ENCODE data around the gene IL10. TPM values are rescaled to one million over a fixed set of nuclear protein-coding genes. Genes with fewer than 3 reads are reported as not detected.
A peak's percentile ranks its signal among the peaks of the same experiment; 100 is the strongest.

Gene IL10
- polyA plus RNA-seq, 1 donor, result 0.91 TPM

GRCh38 chr1:206803221-206803730 lies 31.0 kb upstream of the IL10 start:
- Histone ChIP-seq H3K4me3 (ENCODE audit: low read length) (no peak overlapping the region), H3K27ac (ENCODE audit: low read length) (no peak overlapping the region), H3K4me1 (ENCODE audit: control insufficient read depth, insufficient read depth, low read length) (no peaks in the 10 kb centered on the region), H3K9me3 (ENCODE audit: control insufficient read depth, low read depth, low read length) (no peaks in the 10 kb centered on the region), H3K27me3 (ENCODE audit: control insufficient read depth, insufficient read depth, low read length) (no peaks in the 10 kb centered on the region), H3K36me3 (ENCODE audit: control insufficient read depth, insufficient read depth, low read length) (no peaks in the 10 kb centered on the region)
- DNase-seq, result peak in 1 of 2 donors; percentile 24
- WGBS (ENCODE audit: insufficient coverage, low lambda C conversion rate), result 100% methylated on average over 2 of the region's 8 CpGs

DNA sequence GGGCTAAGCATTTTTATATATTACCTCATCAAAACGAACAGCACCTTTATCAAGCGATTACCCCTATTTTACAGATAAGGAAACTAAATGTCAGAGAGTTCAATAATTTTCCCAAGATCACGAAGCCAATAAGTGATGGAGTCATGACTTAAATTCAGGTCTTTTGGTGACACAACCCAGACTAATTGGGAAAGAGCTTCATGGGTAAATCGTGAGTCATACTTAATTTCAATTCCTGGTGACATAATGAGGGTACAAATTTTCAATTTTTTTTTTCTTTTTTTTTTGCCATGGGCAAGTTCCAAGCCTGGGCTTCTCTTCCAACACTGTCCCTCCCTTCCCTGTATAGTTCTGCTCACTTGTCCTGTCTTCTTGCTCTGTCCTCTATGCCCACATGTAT lies 30.1 kb upstream of the IL10 start:
- Histone ChIP-seq H3K4me1 (ENCODE audit: control insufficient read depth, insufficient read depth, low read length) (no peaks in the 10 kb centered on the region), H3K27ac (ENCODE audit: low read length) (no peak overlapping the region), H3K27me3 (ENCODE audit: control insufficient read depth, insufficient read depth, low read length) (no peaks in the 10 kb centered on the region), H3K4me3 (ENCODE audit: low read length) (no peak overlapping the region), H3K9me3 (ENCODE audit: control insufficient read depth, low read depth, low read length) (no peaks in the 10 kb centered on the region), H3K36me3 (ENCODE audit: control insufficient read depth, insufficient read depth, low read length) (no peaks in the 10 kb centered on the region)
- 92% methylated on average over 3 of the region's 4 CpGs for WGBS (ENCODE audit: insufficient coverage, low lambda C conversion rate)
- no peak for DNase-seq

- Histone ChIP-seq H3K36me3 (ENCODE audit: control insufficient read depth, insufficient read depth, low read length) (no peaks in the 10 kb centered on the region), H3K4me1 (ENCODE audit: control insufficient read depth, insufficient read depth, low read length) (no peaks in the 10 kb centered on the region), H3K27ac (ENCODE audit: low read length) (no peak overlapping the region), H3K4me3 (ENCODE audit: low read length) (no peak overlapping the region), H3K9me3 (ENCODE audit: control insufficient read depth, low read depth, low read length) (no peaks in the 10 kb centered on the region), H3K27me3 (ENCODE audit: control insufficient read depth, insufficient read depth, low read length) (no peaks in the 10 kb centered on the region)
- no peak for DNase-seq
- WGBS (ENCODE audit: insufficient coverage, low lambda C conversion rate), result 80% methylated on average over 1 of the region's 1 CpG
Observed at GRCh38 chr1:206801467-206801866, 29.2 kb upstream of the IL10 start.

GRCh38 chr1:206800891-206801290 lies 28.6 kb upstream of the IL10 start:
- DNase-seq, result no peak
- WGBS (ENCODE audit: insufficient coverage, low lambda C conversion rate), result no CpG with 5 or more reads among the region's 3 CpGs
- no peaks in the 10 kb centered on the region for H3K4me1 ChIP-seq (ENCODE audit: control insufficient read depth, insufficient read depth, low read length)
- no peaks in the 10 kb centered on the region for H3K36me3 ChIP-seq (ENCODE audit: control insufficient read depth, insufficient read depth, low read length)
- no peaks in the 10 kb centered on the region for H3K9me3 ChIP-seq (ENCODE audit: control insufficient read depth, low read depth, low read length)
- H3K27ac ChIP-seq (ENCODE audit: low read length), result no peak overlapping the region
- no peak overlapping the region for H3K4me3 ChIP-seq (ENCODE audit: low read length)
- H3K27me3 ChIP-seq (ENCODE audit: control insufficient read depth, insufficient read depth, low read length), result no peaks in the 10 kb centered on the region

DNA sequence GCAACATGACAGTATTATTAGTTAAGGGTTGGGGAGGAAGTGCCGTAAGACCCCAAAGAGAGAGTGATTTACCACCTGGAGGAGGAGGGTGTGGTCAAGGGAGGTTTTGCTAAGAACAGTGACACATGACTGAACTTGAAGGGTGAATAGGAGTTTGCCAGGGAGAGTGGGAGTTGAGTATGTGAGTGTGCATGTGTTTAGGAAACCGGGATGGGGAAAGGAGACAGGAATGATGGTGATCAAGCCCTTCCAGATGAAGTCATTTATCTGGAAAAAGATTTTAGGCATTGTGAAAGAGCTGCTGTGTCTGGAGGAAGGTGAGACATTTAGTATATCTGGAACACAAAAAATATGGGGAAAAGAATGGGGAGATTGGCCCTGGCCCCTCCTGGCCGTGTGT lies 28.1 kb upstream of the IL10 start:
- WGBS (ENCODE audit: insufficient coverage, low lambda C conversion rate), result no CpG with 5 or more reads among the region's 3 CpGs
- no peaks in the 10 kb centered on the region for H3K9me3 ChIP-seq (ENCODE audit: control insufficient read depth, low read depth, low read length)
- no peaks in the 10 kb centered on the region for H3K4me1 ChIP-seq (ENCODE audit: control insufficient read depth, insufficient read depth, low read length)
- no peak overlapping the region for H3K27ac ChIP-seq (ENCODE audit: low read length)
- DNase-seq, result no peak
- no peak overlapping the region for H3K4me3 ChIP-seq (ENCODE audit: low read length)
- H3K36me3 ChIP-seq (ENCODE audit: control insufficient read depth, insufficient read depth, low read length), result no peaks in the 10 kb centered on the region
- no peaks in the 10 kb centered on the region for H3K27me3 ChIP-seq (ENCODE audit: control insufficient read depth, insufficient read depth, low read length)

DNA sequence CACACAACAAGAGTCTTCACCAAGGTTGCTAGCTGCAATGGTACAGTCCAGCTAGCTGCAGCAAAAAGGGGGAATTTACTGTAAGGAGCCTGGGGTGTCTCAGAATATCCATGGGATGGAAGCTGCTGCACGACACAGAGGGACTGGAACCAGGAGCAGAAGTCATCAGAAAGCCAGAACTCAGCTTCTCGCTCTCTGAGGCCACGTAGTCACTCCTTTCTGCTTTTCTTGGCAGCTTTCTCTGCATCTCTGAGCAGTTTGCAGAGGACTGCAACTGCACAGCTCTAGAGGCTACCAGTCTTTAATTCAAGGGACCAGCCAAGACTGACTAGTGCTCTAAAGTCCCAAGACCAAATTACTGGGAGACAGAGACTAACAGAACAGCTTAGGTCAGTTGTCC lies 27.0 kb upstream of the IL10 start:
- Histone ChIP-seq H3K4me3 (ENCODE audit: low read length) (no peak overlapping the region), H3K9me3 (ENCODE audit: control insufficient read depth, low read depth, low read length) (no peaks in the 10 kb centered on the region), H3K36me3 (ENCODE audit: control insufficient read depth, insufficient read depth, low read length) (no peaks in the 10 kb centered on the region), H3K4me1 (ENCODE audit: control insufficient read depth, insufficient read depth, low read length) (no peaks in the 10 kb centered on the region), H3K27me3 (ENCODE audit: control insufficient read depth, insufficient read depth, low read length) (no peaks in the 10 kb centered on the region), H3K27ac (ENCODE audit: low read length) (no peak overlapping the region)
- no peak for DNase-seq
- WGBS (ENCODE audit: insufficient coverage, low lambda C conversion rate), result no CpG with 5 or more reads among the region's 3 CpGs

DNA sequence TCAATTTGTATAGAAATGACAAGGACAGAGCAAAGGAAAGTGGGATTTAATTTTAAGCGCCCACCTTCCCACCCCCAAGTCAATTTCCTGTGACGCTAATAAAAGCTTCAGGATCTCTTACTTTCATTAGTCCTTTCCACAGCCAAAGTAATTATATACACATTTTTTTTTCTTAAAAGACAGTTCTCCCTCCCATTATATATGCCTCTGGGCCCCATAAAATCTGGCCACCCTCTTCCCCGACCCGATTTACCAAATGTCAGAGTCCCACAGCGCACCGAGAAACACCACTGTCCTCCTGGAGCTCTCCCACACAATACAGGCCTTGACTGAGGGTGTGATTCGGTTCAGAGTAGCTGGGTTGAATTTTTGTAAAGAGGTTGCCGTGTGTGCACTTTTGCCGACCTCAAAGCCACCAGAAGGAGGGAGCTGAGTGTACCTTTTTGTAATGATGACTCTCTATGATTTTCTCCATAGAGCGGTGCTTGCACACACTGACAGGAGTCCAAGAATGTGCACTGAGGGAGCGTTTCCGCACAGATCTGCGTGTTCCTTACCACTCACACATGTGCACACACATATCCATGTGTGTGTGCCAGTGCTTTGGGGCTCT lies 26.2 kb upstream of the IL10 start:
- no peak overlapping the region for H3K4me3 ChIP-seq (ENCODE audit: low read length)
- no peaks in the 10 kb centered on the region for H3K9me3 ChIP-seq (ENCODE audit: control insufficient read depth, low read depth, low read length)
- H3K36me3 ChIP-seq (ENCODE audit: control insufficient read depth, insufficient read depth, low read length), result no peaks in the 10 kb centered on the region
- H3K27me3 ChIP-seq (ENCODE audit: control insufficient read depth, insufficient read depth, low read length), result no peaks in the 10 kb centered on the region
- no peaks in the 10 kb centered on the region for H3K4me1 ChIP-seq (ENCODE audit: control insufficient read depth, insufficient read depth, low read length)
- 69% methylated on average over 2 of the region's 13 CpGs for WGBS (ENCODE audit: insufficient coverage, low lambda C conversion rate)
- no peak for DNase-seq
- H3K27ac ChIP-seq (ENCODE audit: low read length), result no peak overlapping the region

GRCh38 chr1:206797534-206798383 lies 25.5 kb upstream of the IL10 start:
- WGBS (ENCODE audit: insufficient coverage, low lambda C conversion rate), result no CpG with 5 or more reads among the region's 8 CpGs
- H3K27me3 ChIP-seq (ENCODE audit: control insufficient read depth, insufficient read depth, low read length), result no peaks in the 10 kb centered on the region
- H3K36me3 ChIP-seq (ENCODE audit: control insufficient read depth, insufficient read depth, low read length), result no peaks in the 10 kb centered on the region
- DNase-seq, result peak in 1 of 2 donors; percentile 42
- no peaks in the 10 kb centered on the region for H3K4me1 ChIP-seq (ENCODE audit: control insufficient read depth, insufficient read depth, low read length)
- no peaks in the 10 kb centered on the region for H3K9me3 ChIP-seq (ENCODE audit: control insufficient read depth, low read depth, low read length)
- H3K27ac ChIP-seq (ENCODE audit: low read length), result no peak overlapping the region
- H3K4me3 ChIP-seq (ENCODE audit: low read length), result no peak overlapping the region

- 90% methylated on average over 2 of the region's 8 CpGs for WGBS (ENCODE audit: insufficient coverage, low lambda C conversion rate)
- no peak for DNase-seq
- H3K9me3 ChIP-seq (ENCODE audit: control insufficient read depth, low read depth, low read length), result no peaks in the 10 kb centered on the region
Observed at GRCh38 chr1:206796981-206797402, 24.7 kb upstream of the IL10 start.

DNA sequence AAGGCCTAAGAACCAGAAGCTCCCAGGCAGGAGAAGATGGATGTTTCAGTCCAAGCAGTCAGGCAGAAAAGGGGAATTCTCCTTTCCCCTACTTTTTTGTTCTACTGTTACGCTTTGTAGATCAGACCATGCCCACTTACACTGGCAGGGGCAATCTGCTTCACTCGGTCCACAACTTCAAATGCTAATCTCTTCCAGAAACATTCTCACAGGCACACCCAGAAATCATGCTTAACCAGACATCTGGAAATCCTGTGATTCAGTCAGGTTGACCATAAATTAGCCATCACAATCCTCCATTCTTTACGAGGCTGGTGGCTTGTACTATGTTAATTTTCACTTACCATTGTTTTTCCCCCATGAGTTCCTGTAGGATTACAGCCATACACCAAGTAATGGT lies 23.8 kb upstream of the IL10 start:
- Histone ChIP-seq H3K27me3 (ENCODE audit: control insufficient read depth, insufficient read depth, low read length) (no peaks in the 10 kb centered on the region), H3K4me1 (ENCODE audit: control insufficient read depth, insufficient read depth, low read length) (no peaks in the 10 kb centered on the region), H3K27ac (ENCODE audit: low read length) (no peak overlapping the region), H3K36me3 (ENCODE audit: control insufficient read depth, insufficient read depth, low read length) (no peaks in the 10 kb centered on the region), H3K9me3 (ENCODE audit: control insufficient read depth, low read depth, low read length) (no peaks in the 10 kb centered on the region), H3K4me3 (ENCODE audit: low read length) (no peak overlapping the region)
- WGBS (ENCODE audit: insufficient coverage, low lambda C conversion rate), result no CpG with 5 or more reads among the region's 3 CpGs
- DNase-seq, result no peak

More at GRCh38 chr1:206796981-206797402, 24.7 kb upstream of the IL10 start:
- no peaks in the 10 kb centered on the region for H3K27me3 ChIP-seq (ENCODE audit: control insufficient read depth, insufficient read depth, low read length)
- H3K4me3 ChIP-seq (ENCODE audit: low read length), result no peak overlapping the region
- no peaks in the 10 kb centered on the region for H3K36me3 ChIP-seq (ENCODE audit: control insufficient read depth, insufficient read depth, low read length)
- H3K4me1 ChIP-seq (ENCODE audit: control insufficient read depth, insufficient read depth, low read length), result no peaks in the 10 kb centered on the region
- no peak overlapping the region for H3K27ac ChIP-seq (ENCODE audit: low read length)
